HepG2 (cell line): Measurements from ENCODE around the gene PTPMT1. TPM values are rescaled to one million over a fixed set of nuclear protein-coding genes. Genes with fewer than 3 reads are reported as not detected.

ENCODE experiments used
- EEA1 ChIP-seq: sonication (generic); formaldehyde crosslinking; IDR thresholded peaks from 2 replicates; pipeline ENCODE4 v1.5.1; 2020; ENCODE audit warnings: mild to moderate bottlenecking, missing genetic modification reagents, borderline replicate concordance
- HOXA9 ChIP-seq: sonication (generic); formaldehyde crosslinking; IDR thresholded peaks from 2 replicates; pipeline ENCODE4 v1.8.1; 2022; ENCODE audit warnings: missing genetic modification reagents, mild to moderate bottlenecking, moderate library complexity, borderline replicate concordance
- MTF1 ChIP-seq: sonication (generic); formaldehyde crosslinking; IDR thresholded peaks from 2 replicates; pipeline ENCODE4 v1.5.0; 2020; ENCODE audit warnings: missing genetic modification reagents
- NR1H2 ChIP-seq: sonication (generic); formaldehyde crosslinking; IDR thresholded peaks from 2 replicates; pipeline ENCODE4 v1.8.1; 2022; ENCODE audit warnings: low read depth, missing genetic modification reagents, borderline replicate concordance
- RBFOX2 ChIP-seq: fragments of 200-400 bp; formaldehyde crosslinking; IDR thresholded peaks from 2 replicates; pipeline ENCODE4 v1.6.1; 2017; ENCODE audit warnings: low read depth, mild to moderate bottlenecking, low read length
- ZIK1 ChIP-seq: sonication (generic); formaldehyde crosslinking; IDR thresholded peaks from 2 replicates; pipeline ENCODE4 v1.5.0; 2020; ENCODE audit warnings: mild to moderate bottlenecking, low read depth, missing genetic modification reagents, borderline replicate concordance
- ZKSCAN1 ChIP-seq: fragments of 150-350 bp; IDR thresholded peaks from 2 replicates; pipeline ENCODE4 v1.6.1; 2014; ENCODE audit warnings: low read length
- ZMYM3 ChIP-seq: sonication (generic); formaldehyde crosslinking; IDR thresholded peaks from 2 replicates; pipeline ENCODE4 v1.5.1; 2020; ENCODE audit warnings: mild to moderate bottlenecking, missing genetic modification reagents
- ZNF264 ChIP-seq: sonication (generic); formaldehyde crosslinking; IDR thresholded peaks from 2 replicates; pipeline ENCODE4 v1.4.0; 2020; ENCODE audit warnings: missing genetic modification reagents
- ZNF382 ChIP-seq: sonication (generic); formaldehyde crosslinking; IDR thresholded peaks from 2 replicates; pipeline ENCODE4 v1.5.0; 2020; ENCODE audit warnings: missing genetic modification reagents, mild to moderate bottlenecking, borderline replicate concordance
- ZNF670 ChIP-seq: sonication (generic); formaldehyde crosslinking; IDR thresholded peaks from 2 replicates; pipeline ENCODE4 v1.8.0; 2022; ENCODE audit warnings: mild to moderate bottlenecking, missing genetic modification reagents, borderline replicate concordance
- polyA plus RNA-seq, 8 experiments: library from polyadenylated mRNA; depleted of rRNA in 3 of 8; stranded (reverse) in 7 of 8; unstranded in 1 of 8; fragments of >200 nt; fragmentation: Illumina TruSeq in 4 of 8; extraction: Trizol in 4 of 8; gene quantifications; 2 replicates each; pipeline versions ENCODE4 v1.2.1 to v1.2.3, GENCODE V29; 2011 to 2016; ENCODE audit warnings: low read depth in 4 of 8, missing spikeins in 1 of 8, mixed read lengths in 1 of 8; ENCODE audit not compliant: insufficient read depth in 1 of 8
- total RNA-seq, 5 experiments: library from RNA; depleted of rRNA; stranded (reverse); fragments of >200 nt; fragmentation: Illumina TruSeq; extraction: Trizol; gene quantifications; 2 replicates each; pipeline ENCODE4 v1.2.3, GENCODE V29; 2016; ENCODE audit warnings: low read depth in 1 of 5
- TF ChIP-seq, protein P1 (sequence below): sonication (generic); formaldehyde crosslinking; IDR thresholded peaks from 2 replicates; pipeline ENCODE4 v1.5.0; 2020; ENCODE audit warnings: missing genetic modification reagents, mild to moderate bottlenecking, borderline replicate concordance
- TF ChIP-seq, protein P2 (sequence below): sonication (generic); formaldehyde crosslinking; IDR thresholded peaks from 2 replicates; pipeline ENCODE4 v1.8.0; 2022; ENCODE audit warnings: mild to moderate bottlenecking, missing genetic modification reagents; ENCODE audit not compliant: insufficient replicate concordance
- TF ChIP-seq, protein P3 (sequence below): sonication (generic); formaldehyde crosslinking; IDR thresholded peaks from one replicate; pipeline ENCODE4 v1.5.1; 2020; ENCODE audit warnings: mild to moderate bottlenecking, missing genetic modification reagents; ENCODE audit errors: not compliant biosample characterization

Gene PTPMT1
- total and polyA plus RNA-seq, 2 of the 13 experiments (the other 11 are each of a cell fraction or from before 2014, with no cell fraction given) = 55.6 to 129 TPM

DNA sequence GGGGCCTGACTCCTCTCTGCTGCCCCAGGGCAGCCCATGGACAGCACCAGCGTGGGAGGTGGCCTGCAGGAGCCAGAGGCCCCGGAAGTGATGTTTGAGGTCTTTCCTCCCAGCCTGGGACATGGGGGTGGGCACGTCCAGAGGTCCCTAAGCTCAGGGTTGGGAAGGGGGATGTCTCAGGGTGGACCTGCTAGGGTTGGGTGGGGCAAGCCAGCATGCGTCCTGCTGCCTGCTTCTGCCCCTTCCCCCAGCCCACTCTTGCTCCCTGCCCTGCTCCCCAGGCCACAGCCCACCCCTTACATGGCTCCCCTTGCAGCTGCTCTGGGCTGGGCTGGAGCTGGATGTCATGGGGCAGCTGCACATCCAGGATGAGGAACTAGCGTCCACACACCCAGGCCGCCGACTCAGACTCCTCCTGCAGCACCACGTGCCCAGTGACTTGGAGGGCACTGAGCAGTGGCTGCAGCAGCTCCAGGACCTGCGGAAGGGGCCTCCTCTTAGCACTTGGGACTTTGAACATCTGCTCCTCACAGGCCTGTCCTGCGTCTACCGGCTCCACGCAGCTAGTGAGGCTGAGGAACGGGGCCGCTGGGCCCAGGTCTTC, 22.4 kb downstream of the PTPMT1 start (continued):
- TF ChIP-seq, protein P1, sequence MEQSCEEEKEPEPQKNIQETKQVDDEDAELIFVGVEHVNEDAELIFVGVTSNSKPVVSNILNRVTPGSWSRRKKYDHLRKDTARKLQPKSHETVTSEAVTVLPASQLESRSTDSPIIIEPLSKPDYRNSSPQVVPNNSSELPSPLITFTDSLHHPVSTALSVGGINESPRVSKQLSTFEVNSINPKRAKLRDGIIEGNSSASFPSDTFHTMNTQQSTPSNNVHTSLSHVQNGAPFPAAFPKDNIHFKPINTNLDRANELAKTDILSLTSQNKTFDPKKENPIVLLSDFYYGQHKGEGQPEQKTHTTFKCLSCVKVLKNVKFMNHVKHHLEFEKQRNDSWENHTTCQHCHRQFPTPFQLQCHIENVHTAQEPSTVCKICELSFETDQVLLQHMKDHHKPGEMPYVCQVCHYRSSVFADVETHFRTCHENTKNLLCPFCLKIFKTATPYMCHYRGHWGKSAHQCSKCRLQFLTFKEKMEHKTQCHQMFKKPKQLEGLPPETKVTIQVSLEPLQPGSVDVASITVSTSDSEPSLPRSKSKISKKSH = 0 out of 2 replicates have a peak, but pooled peaks have one; percentile 19
- TF ChIP-seq RBFOX2 = peak; percentile 52; the same call in 1 of the 2 replicates
- TF ChIP-seq, protein P2, sequence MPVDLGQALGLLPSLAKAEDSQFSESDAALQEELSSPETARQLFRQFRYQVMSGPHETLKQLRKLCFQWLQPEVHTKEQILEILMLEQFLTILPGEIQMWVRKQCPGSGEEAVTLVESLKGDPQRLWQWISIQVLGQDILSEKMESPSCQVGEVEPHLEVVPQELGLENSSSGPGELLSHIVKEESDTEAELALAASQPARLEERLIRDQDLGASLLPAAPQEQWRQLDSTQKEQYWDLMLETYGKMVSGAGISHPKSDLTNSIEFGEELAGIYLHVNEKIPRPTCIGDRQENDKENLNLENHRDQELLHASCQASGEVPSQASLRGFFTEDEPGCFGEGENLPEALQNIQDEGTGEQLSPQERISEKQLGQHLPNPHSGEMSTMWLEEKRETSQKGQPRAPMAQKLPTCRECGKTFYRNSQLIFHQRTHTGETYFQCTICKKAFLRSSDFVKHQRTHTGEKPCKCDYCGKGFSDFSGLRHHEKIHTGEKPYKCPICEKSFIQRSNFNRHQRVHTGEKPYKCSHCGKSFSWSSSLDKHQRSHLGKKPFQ (CRISPR knock-in tag) = no peak
- TF ChIP-seq NR1H2 (CRISPR knock-in tag) = 0 out of 2 replicates have a peak, but pooled peaks have one; percentile 77
- TF ChIP-seq MTF1 = no peak
- TF ChIP-seq, protein P3, sequence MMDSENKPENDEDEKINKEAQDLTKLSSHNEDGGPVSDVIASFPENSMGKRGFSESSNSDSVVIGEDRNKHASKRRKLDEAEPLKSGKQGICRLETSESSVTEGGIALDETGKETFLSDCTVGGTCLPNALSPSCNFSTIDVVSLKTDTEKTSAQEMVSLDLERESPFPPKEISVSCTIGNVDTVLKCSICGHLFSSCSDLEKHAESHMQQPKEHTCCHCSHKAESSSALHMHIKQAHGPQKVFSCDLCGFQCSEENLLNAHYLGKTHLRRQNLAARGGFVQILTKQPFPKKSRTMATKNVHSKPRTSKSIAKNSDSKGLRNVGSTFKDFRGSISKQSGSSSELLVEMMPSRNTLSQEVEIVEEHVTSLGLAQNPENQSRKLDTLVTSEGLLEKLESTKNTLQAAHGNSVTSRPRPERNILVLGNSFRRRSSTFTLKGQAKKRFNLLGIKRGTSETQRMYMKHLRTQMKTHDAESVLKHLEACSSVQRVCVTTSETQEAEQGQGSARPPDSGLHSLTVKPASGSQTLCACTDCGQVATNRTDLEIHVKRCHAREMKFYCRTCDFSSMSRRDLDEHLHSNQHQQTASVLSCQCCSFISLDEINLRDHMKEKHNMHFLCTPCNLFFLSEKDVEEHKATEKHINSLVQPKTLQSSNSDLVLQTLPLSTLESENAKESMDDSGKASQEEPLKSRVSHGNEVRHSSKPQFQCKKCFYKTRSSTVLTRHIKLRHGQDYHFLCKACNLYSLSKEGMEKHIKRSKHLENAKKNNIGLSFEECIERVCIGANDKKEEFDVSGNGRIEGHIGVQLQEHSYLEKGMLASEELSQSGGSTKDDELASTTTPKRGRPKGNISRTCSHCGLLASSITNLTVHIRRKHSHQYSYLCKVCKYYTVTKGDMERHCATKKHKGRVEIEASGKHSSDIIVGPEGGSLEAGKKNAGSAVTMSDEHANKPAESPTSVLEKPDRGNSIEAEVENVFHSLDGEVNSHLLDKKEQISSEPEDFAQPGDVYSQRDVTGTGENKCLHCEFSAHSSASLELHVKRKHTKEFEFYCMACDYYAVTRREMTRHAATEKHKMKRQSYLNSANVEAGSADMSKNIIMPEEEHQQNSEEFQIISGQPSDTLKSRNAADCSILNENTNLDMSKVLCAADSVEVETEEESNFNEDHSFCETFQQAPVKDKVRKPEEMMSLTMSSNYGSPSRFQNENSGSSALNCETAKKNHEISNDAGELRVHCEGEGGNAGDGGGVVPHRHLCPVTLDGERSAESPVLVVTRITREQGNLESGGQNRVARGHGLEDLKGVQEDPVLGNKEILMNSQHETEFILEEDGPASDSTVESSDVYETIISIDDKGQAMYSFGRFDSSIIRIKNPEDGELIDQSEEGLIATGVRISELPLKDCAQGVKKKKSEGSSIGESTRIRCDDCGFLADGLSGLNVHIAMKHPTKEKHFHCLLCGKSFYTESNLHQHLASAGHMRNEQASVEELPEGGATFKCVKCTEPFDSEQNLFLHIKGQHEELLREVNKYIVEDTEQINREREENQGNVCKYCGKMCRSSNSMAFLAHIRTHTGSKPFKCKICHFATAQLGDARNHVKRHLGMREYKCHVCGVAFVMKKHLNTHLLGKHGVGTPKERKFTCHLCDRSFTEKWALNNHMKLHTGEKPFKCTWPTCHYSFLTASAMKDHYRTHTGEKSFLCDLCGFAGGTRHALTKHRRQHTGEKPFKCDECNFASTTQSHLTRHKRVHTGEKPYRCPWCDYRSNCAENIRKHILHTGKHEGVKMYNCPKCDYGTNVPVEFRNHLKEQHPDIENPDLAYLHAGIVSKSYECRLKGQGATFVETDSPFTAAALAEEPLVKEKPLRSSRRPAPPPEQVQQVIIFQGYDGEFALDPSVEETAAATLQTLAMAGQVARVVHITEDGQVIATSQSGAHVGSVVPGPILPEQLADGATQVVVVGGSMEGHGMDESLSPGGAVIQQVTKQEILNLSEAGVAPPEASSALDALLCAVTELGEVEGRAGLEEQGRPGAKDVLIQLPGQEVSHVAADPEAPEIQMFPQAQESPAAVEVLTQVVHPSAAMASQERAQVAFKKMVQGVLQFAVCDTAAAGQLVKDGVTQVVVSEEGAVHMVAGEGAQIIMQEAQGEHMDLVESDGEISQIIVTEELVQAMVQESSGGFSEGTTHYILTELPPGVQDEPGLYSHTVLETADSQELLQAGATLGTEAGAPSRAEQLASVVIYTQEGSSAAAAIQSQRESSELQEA (CRISPR knock-in tag) = no peak
- TF ChIP-seq ZIK1 (CRISPR knock-in tag) = peak; percentile 49; the same call in 1 of the 2 replicates
- no peak for TF ChIP-seq ZNF382
- no peak for TF ChIP-seq HOXA9 (CRISPR knock-in tag)
- no peak for TF ChIP-seq EEA1 (CRISPR knock-in tag)
- no peak; the same call in 1 of the 2 replicates for TF ChIP-seq ZNF670 (CRISPR knock-in tag)
- 0 out of 2 replicates have a peak, but pooled peaks have one; percentile 7 for TF ChIP-seq ZMYM3
- no peak for TF ChIP-seq ZKSCAN1
- 0 out of 2 replicates have a peak, but pooled peaks have one; percentile 46 for TF ChIP-seq ZNF264
